ENCODE results near the gene IQCF5. TPM values are rescaled to one million over a fixed set of nuclear protein-coding genes. Genes with fewer than 3 reads are reported as not detected.
"Not testable (repeated sequence)": the region's sequence is repeated elsewhere in the genome, so short reads cannot be mapped to it uniquely, and the experiment has no call there.

IQCF5 gene
- total and polyA plus RNA-seq, 2 donors (not counting 1 experiment from before 2014, with no cell fraction given), result not detected

DNA sequence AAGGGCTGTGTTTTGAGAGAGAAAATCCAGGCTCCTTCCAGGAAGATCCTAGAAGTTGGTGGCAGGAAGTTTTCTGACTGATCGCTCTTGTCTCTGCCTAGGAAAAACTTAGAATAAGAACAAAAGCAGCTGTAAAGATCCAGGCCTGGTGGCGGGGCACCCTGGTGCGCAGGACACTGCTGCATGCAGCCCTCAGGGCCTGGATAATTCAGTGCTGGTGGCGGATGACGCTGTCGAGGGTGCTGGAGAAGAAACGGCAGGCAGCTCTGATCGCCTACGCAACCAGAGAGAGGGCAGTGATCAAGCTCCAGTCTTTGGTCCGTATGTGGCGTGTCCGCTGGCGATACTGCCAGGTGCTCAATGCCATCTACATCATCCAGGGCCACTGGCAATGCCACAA is 12.5 kb downstream of the IQCF5 start:
- no peak for DNase-seq
- Histone ChIP-seq H4K20me1 (ENCODE audit: control insufficient read depth, insufficient read depth, low read length, poor library complexity, severe bottlenecking) (no peaks in the 10 kb centered on the region), H3K27me3 (replicated peaks in 1 of 4; ENCODE audit: control extremely low read depth in 1 of 4, control insufficient read depth in 3 of 4, insufficient read depth in 4 of 4, low read length in 3 of 4) (peaks cover 0 to 4% (median 2%) of the 10 kb centered on the region in 4 experiments), H3K27ac (ENCODE audit: low read length in 2 of 2) (no peak overlapping the region), H3K36me3 (replicated peaks in 1 of 2; ENCODE audit: control extremely low read depth in 1 of 2, control insufficient read depth in 1 of 2, extremely low read depth in 1 of 2, insufficient read depth in 2 of 2, low read length in 1 of 2) (no peaks in the 10 kb centered on the region), H3K9me3 (ENCODE audit: control extremely low read depth in 1 of 3, control insufficient read depth in 2 of 3, insufficient read depth in 1 of 3, low read length in 2 of 3) (no peaks in the 10 kb centered on the region), H2AFZ (ENCODE audit: insufficient read depth, low read depth, low read length, poor library complexity, severe bottlenecking) (no peak overlapping the region), H3K9ac (ENCODE audit: low read length) (no peak overlapping the region), H3K4me2 (replicated peaks; ENCODE audit: low read depth, low read length, poor library complexity, severe bottlenecking) (no peak overlapping the region), H3K4me3 (ENCODE audit: control extremely low read depth in 1 of 5, extremely low read depth in 1 of 5, insufficient read depth in 1 of 5, low read depth in 2 of 5, low read length in 4 of 5) (no peak overlapping the region), H3K79me2 (ENCODE audit: control insufficient read depth, insufficient read depth, low read length) (no peaks in the 10 kb centered on the region), H3K4me1 (ENCODE audit: control insufficient read depth in 2 of 2, insufficient read depth in 2 of 2, low read length in 2 of 2) (peaks cover 0 to 9% of the 10 kb centered on the region in 2 donors)
- no peak for ATAC-seq (ENCODE audit: low read depth)
- TF ChIP-seq, protein P1, sequence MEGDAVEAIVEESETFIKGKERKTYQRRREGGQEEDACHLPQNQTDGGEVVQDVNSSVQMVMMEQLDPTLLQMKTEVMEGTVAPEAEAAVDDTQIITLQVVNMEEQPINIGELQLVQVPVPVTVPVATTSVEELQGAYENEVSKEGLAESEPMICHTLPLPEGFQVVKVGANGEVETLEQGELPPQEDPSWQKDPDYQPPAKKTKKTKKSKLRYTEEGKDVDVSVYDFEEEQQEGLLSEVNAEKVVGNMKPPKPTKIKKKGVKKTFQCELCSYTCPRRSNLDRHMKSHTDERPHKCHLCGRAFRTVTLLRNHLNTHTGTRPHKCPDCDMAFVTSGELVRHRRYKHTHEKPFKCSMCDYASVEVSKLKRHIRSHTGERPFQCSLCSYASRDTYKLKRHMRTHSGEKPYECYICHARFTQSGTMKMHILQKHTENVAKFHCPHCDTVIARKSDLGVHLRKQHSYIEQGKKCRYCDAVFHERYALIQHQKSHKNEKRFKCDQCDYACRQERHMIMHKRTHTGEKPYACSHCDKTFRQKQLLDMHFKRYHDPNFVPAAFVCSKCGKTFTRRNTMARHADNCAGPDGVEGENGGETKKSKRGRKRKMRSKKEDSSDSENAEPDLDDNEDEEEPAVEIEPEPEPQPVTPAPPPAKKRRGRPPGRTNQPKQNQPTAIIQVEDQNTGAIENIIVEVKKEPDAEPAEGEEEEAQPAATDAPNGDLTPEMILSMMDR (IDR thresholded peaks at IDR 0.05), result no peak
- no peak for TF ChIP-seq EZH2 (IDR thresholded peaks at IDR 0.05; ENCODE audit: borderline replicate concordance, insufficient read depth, low read depth, low read length, poor library complexity, severe bottlenecking)
- H3K4me1 Mint-ChIP-seq, result peaks cover 4% of the 10 kb centered on the region
- peaks cover 12% of the 10 kb centered on the region for H3K27me3 Mint-ChIP-seq
- no peak overlapping the region for H3K4me3 Mint-ChIP-seq
- POLR2A ChIA-PET, result no interaction called here
- H3K27ac Mint-ChIP-seq, result no peak overlapping the region
- intact Hi-C loops (cut with micrococcal nuclease), result no loop called here
- WGBS (ENCODE audit: insufficient coverage), result 91% methylated on average over 13 of the region's 13 CpGs
- H3K9me3 Mint-ChIP-seq (ENCODE audit: insufficient read depth), result no peaks in the 10 kb centered on the region
- CTCF ChIA-PET, result no interaction called here

- H3K27me3 Mint-ChIP-seq, result peaks cover 16% of the 10 kb centered on the region
- peak within 1 kb of the TSS; percentile 33 for H3K4me2 ChIP-seq (replicated peaks; ENCODE audit: low read depth, low read length, poor library complexity, severe bottlenecking)
- no peak within 1 kb of the TSS for H3K9ac ChIP-seq (ENCODE audit: low read length)
- no peaks in the 10 kb centered on the region for H3K9me3 ChIP-seq (ENCODE audit: control extremely low read depth in 1 of 3, control insufficient read depth in 2 of 3, insufficient read depth in 1 of 3, low read length in 2 of 3)
- H3K4me1 ChIP-seq (ENCODE audit: control insufficient read depth in 2 of 2, insufficient read depth in 2 of 2, low read length in 2 of 2), result peaks cover 0 to 9% of the 10 kb centered on the region in 2 donors
- peak within 1 kb of the TSS; percentile 8 for H3K4me3 Mint-ChIP-seq
- no peaks in the 10 kb centered on the region for H3K9me3 Mint-ChIP-seq (ENCODE audit: insufficient read depth)
- H3K4me3 ChIP-seq (ENCODE audit: control extremely low read depth in 1 of 5, extremely low read depth in 1 of 5, insufficient read depth in 1 of 5, low read depth in 2 of 5, low read length in 4 of 5), result no peak within 1 kb of the TSS
- H3K4me1 Mint-ChIP-seq, result peaks cover 4% of the 10 kb centered on the region
- peaks cover 0 to 4% (median 0%) of the 10 kb centered on the region in 4 experiments for H3K27me3 ChIP-seq (replicated peaks in 1 of 4; ENCODE audit: control extremely low read depth in 1 of 4, control insufficient read depth in 3 of 4, insufficient read depth in 4 of 4, low read length in 3 of 4)
- no peak within 1 kb of the TSS for H3K27ac Mint-ChIP-seq
- 13% methylated on average over 3 of the region's 7 CpGs for WGBS (ENCODE audit: insufficient coverage)
- ATAC-seq (ENCODE audit: low read depth), result no peak
- intact Hi-C loops (cut with micrococcal nuclease), result no loop called here
- no peaks in the 10 kb centered on the region for H4K20me1 ChIP-seq (ENCODE audit: control insufficient read depth, insufficient read depth, low read length, poor library complexity, severe bottlenecking)
- no peaks in the 10 kb centered on the region for H3K36me3 ChIP-seq (replicated peaks in 1 of 2; ENCODE audit: control extremely low read depth in 1 of 2, control insufficient read depth in 1 of 2, extremely low read depth in 1 of 2, insufficient read depth in 2 of 2, low read length in 1 of 2)
- no peak within 1 kb of the TSS for H3K27ac ChIP-seq (ENCODE audit: low read length in 2 of 2)
- H2AFZ ChIP-seq (ENCODE audit: insufficient read depth, low read depth, low read length, poor library complexity, severe bottlenecking), result peak within 1 kb of the TSS; percentile 42
- DNase-seq, result peak; percentile 27
- ChIA-PET POLR2A (no interaction called here), CTCF (no interaction called here)
- H3K79me2 ChIP-seq (ENCODE audit: control insufficient read depth, insufficient read depth, low read length), result no peaks in the 10 kb centered on the region
- TF ChIP-seq EZH2 (IDR thresholded peaks at IDR 0.05; ENCODE audit: borderline replicate concordance, insufficient read depth, low read depth, low read length, poor library complexity, severe bottlenecking), result no peak
- TF ChIP-seq, protein P1 (IDR thresholded peaks at IDR 0.05), result no peak
These were observed 14.4 kb downstream of the IQCF5 start, which contains the start of gene IQCF2 for GRCh38 chr3:51860703-51861665. IQCF2 (plus strand) TSS chr3:51861615; CDS start chr3:51861667, 52 bp downstream.

DNA sequence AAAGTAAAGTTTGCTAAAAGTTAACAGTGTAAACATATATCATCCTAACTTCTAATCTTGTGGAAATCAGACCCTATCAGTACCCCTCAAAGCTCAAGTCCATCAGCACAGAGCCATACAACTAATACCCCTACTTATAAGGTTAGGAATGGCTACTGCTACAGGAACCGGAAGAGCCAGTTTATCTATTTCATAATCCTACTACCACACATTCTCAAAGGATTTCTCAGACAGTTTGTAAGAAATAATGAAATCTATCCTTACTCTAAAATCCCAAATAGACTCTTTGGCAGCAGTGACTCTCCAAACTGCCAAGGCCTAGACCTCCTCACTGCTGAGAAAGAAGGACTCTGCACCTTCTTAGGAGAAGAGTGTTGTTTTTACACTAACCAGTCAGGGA is 20.0 kb downstream of the IQCF5 start:
- H3K27me3 ChIP-seq (replicated peaks in 1 of 4; ENCODE audit: control extremely low read depth in 1 of 4, control insufficient read depth in 3 of 4, insufficient read depth in 4 of 4, low read length in 3 of 4); POLR2A ChIA-PET; H3K27ac Mint-ChIP-seq; H3K9ac ChIP-seq (ENCODE audit: low read length); H3K27ac ChIP-seq (ENCODE audit: low read length in 2 of 2); DNase-seq; H4K20me1 ChIP-seq (ENCODE audit: control insufficient read depth, insufficient read depth, low read length, poor library complexity, severe bottlenecking); intact Hi-C loops (cut with micrococcal nuclease); H3K4me3 ChIP-seq (ENCODE audit: control extremely low read depth in 1 of 5, extremely low read depth in 1 of 5, insufficient read depth in 1 of 5, low read depth in 2 of 5, low read length in 4 of 5); H3K9me3 ChIP-seq (ENCODE audit: control extremely low read depth in 1 of 3, control insufficient read depth in 2 of 3, insufficient read depth in 1 of 3, low read length in 2 of 3); H3K9me3 Mint-ChIP-seq (ENCODE audit: insufficient read depth); H3K36me3 ChIP-seq (replicated peaks in 1 of 2; ENCODE audit: control extremely low read depth in 1 of 2, control insufficient read depth in 1 of 2, extremely low read depth in 1 of 2, insufficient read depth in 2 of 2, low read length in 1 of 2); H3K79me2 ChIP-seq (ENCODE audit: control insufficient read depth, insufficient read depth, low read length); H3K4me1 Mint-ChIP-seq; H3K4me3 Mint-ChIP-seq; H3K4me2 ChIP-seq (replicated peaks; ENCODE audit: low read depth, low read length, poor library complexity, severe bottlenecking); H3K4me1 ChIP-seq (ENCODE audit: control insufficient read depth in 2 of 2, insufficient read depth in 2 of 2, low read length in 2 of 2); H2AFZ ChIP-seq (ENCODE audit: insufficient read depth, low read depth, low read length, poor library complexity, severe bottlenecking); ATAC-seq (ENCODE audit: low read depth): not testable (repeated sequence)
- CTCF ChIA-PET, result interaction anchor here (1.3 kb wide), 1 partner anchor 54 kb away, joined by 3 read pairs; no protein-coding TSS in a partner anchor
- no CpG with 5 or more reads among the region's 1 CpG for WGBS (ENCODE audit: insufficient coverage)
- H3K27me3 Mint-ChIP-seq, result peaks cover 31% of the 10 kb centered on the region

All from B cell (primary cell).